Stomach smooth muscle (tissue), 2 donors: ENCODE measurements around the gene MED15.

Source experiments
- H3K27ac ChIP-seq: one replicate; pipeline ENCODE4 v1.7.0; 2013; ENCODE audit warnings: mild to moderate bottlenecking, low read length, inconsistent platforms
- H3K27me3 ChIP-seq, 2 donors: one replicate each; pipeline ENCODE4 v1.7.0; 2013; ENCODE audit warnings: low read length in 2 of 2; ENCODE audit not compliant: insufficient read depth in 2 of 2, control insufficient read depth in 1 of 2
- H3K36me3 ChIP-seq, 2 donors: one replicate each; pipeline ENCODE4 v1.7.0; 2013; ENCODE audit warnings: low read length in 2 of 2; ENCODE audit not compliant: control insufficient read depth in 2 of 2, insufficient read depth in 2 of 2
- H3K4me1 ChIP-seq: one replicate; pipeline ENCODE4 v1.7.0; 2013; ENCODE audit warnings: low read length; ENCODE audit not compliant: control insufficient read depth, insufficient read depth
- H3K4me3 ChIP-seq, 2 donors: one replicate each; pipeline ENCODE4 v1.7.0; 2013; ENCODE audit warnings: low read length in 2 of 2
- H3K9ac ChIP-seq, 2 donors: one replicate each; pipeline ENCODE4 v1.7.0; 2013; ENCODE audit warnings: low read length in 2 of 2, mild to moderate bottlenecking in 1 of 2
- H3K9me3 ChIP-seq, 2 donors: one replicate each; pipeline ENCODE4 v1.7.0; 2013; ENCODE audit warnings: low read length in 2 of 2; ENCODE audit not compliant: control insufficient read depth in 2 of 2
- donor health status: healthy.
- donor health status: Pancreatic carcinoma.

MED15 gene

GRCh38 chr22:20607157-20607907 lies 99.9 kb downstream of the MED15 start:
- H3K9ac ChIP-seq: no peak overlapping the region
- H3K27me3 ChIP-seq: no peaks in the 10 kb centered on the region
- H3K27ac ChIP-seq: no peak overlapping the region
- H3K36me3 ChIP-seq: no peaks in the 10 kb centered on the region
- no peaks in the 10 kb centered on the region for H3K4me1 ChIP-seq
- no peaks in the 10 kb centered on the region for H3K9me3 ChIP-seq
- H3K4me3 ChIP-seq: no peak overlapping the region

GRCh38 chr22:20610243-20610686 lies 102.9 kb downstream of the MED15 start:
- H3K36me3 ChIP-seq: no peaks in the 10 kb centered on the region
- H3K27me3 ChIP-seq: no peaks in the 10 kb centered on the region
- no peaks in the 10 kb centered on the region for H3K9me3 ChIP-seq
- H3K4me3 ChIP-seq: no peak overlapping the region
- no peaks in the 10 kb centered on the region for H3K4me1 ChIP-seq
- H3K27ac ChIP-seq: no peak overlapping the region
- H3K9ac ChIP-seq: no peak overlapping the region

- no peak overlapping the region for H3K27ac ChIP-seq
- H3K4me1 ChIP-seq: no peaks in the 10 kb centered on the region
- no peaks in the 10 kb centered on the region for H3K27me3 ChIP-seq
- no peak overlapping the region for H3K4me3 ChIP-seq
- H3K36me3 ChIP-seq: no peaks in the 10 kb centered on the region
- H3K9ac ChIP-seq: no peak overlapping the region
- H3K9me3 ChIP-seq: no peaks in the 10 kb centered on the region
These were observed 103.3 kb downstream of the MED15 start for GRCh38 chr22:20610757-20611156.

- Histone ChIP-seq H3K9ac (no peak overlapping the region), H3K4me1 (no peaks in the 10 kb centered on the region), H3K27ac (no peak overlapping the region), H3K36me3 (no peaks in the 10 kb centered on the region), H3K27me3 (no peaks in the 10 kb centered on the region), H3K4me3 (no peak overlapping the region), H3K9me3 (no peaks in the 10 kb centered on the region)
These were observed 104.0 kb downstream of the MED15 start for GRCh38 chr22:20611418-20611817.

- Histone ChIP-seq H3K9ac (no peak overlapping the region), H3K27me3 (no peaks in the 10 kb centered on the region), H3K27ac (no peak overlapping the region), H3K4me3 (no peak overlapping the region), H3K4me1 (no peaks in the 10 kb centered on the region), H3K36me3 (no peaks in the 10 kb centered on the region), H3K9me3 (no peaks in the 10 kb centered on the region)
These were observed 105.9 kb downstream of the MED15 start for GRCh38 chr22:20613301-20613700.

GRCh38 chr22:20615021-20615420 lies 107.6 kb downstream of the MED15 start:
- H3K4me1 ChIP-seq: no peaks in the 10 kb centered on the region
- H3K36me3 ChIP-seq: no peaks in the 10 kb centered on the region
- H3K9me3 ChIP-seq: no peaks in the 10 kb centered on the region
- H3K9ac ChIP-seq: no peak overlapping the region
- H3K27me3 ChIP-seq: no peaks in the 10 kb centered on the region
- no peak overlapping the region for H3K27ac ChIP-seq
- H3K4me3 ChIP-seq: no peak overlapping the region

- Histone ChIP-seq H3K36me3 (no peaks in the 10 kb centered on the region), H3K4me1 (no peaks in the 10 kb centered on the region), H3K9me3 (no peaks in the 10 kb centered on the region), H3K27me3 (no peaks in the 10 kb centered on the region), H3K9ac (no peak overlapping the region), H3K4me3 (no peak overlapping the region), H3K27ac (no peak overlapping the region)
These were observed 108.4 kb downstream of the MED15 start for GRCh38 chr22:20615533-20616450.

- Histone ChIP-seq H3K4me3 (no peak overlapping the region), H3K9ac (no peak overlapping the region), H3K36me3 (no peaks in the 10 kb centered on the region), H3K4me1 (no peaks in the 10 kb centered on the region), H3K27me3 (no peaks in the 10 kb centered on the region), H3K9me3 (no peaks in the 10 kb centered on the region), H3K27ac (no peak overlapping the region)
These were observed 109.1 kb downstream of the MED15 start for GRCh38 chr22:20616451-20617043.

GRCh38 chr22:20618488-20618887 lies 111.1 kb downstream of the MED15 start:
- Histone ChIP-seq H3K4me3 (no peak overlapping the region), H3K9me3 (no peaks in the 10 kb centered on the region), H3K9ac (no peak overlapping the region), H3K27ac (no peak overlapping the region), H3K4me1 (no peaks in the 10 kb centered on the region), H3K36me3 (no peaks in the 10 kb centered on the region), H3K27me3 (no peaks in the 10 kb centered on the region)

- H3K9me3 ChIP-seq: no peaks in the 10 kb centered on the region
- no peaks in the 10 kb centered on the region for H3K4me1 ChIP-seq
- no peaks in the 10 kb centered on the region for H3K27me3 ChIP-seq
- no peaks in the 10 kb centered on the region for H3K36me3 ChIP-seq
- H3K9ac ChIP-seq: no peak overlapping the region
- no peak overlapping the region for H3K4me3 ChIP-seq
- H3K27ac ChIP-seq: no peak overlapping the region
These were observed 111.9 kb downstream of the MED15 start for GRCh38 chr22:20619045-20619892.
